ENCODE data around the gene ADCY4.

ADCY4 gene

DNA sequence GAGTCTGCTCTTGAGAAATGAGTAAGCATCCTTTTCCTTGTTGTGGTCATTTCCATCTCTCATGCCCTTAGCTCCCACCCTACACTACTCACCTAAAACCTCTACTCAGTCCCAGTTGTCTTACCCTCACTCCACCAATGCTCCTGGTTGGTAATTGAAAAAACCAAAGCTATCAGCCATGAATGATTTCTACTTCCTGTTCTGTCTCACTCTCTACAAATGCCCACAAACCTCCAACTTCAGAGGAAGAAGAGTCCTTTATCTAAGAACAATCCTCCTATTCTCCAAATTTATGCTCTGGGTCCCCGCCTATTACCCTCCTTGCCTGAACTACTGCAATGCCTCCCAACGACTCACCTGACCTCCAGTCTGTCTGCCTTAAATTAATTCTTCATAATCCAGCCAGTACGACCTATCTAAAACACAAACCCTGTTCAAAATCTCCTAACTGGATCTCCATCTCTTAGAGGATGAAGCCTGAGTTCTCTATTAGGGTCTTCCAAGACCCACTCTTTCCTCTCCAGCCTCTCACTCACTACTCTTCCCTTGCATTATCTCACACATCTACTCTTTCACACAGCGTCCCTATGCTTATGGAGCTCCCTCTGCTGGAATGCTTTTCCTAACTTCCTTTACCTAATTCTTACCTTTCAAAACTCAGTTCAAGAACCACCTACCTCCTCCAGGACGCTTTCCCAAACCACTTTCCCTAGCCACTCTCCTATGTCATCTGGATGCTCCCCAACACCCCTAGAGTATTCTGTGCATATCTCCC lies 37.5 kb downstream of the ADCY4 start:
- Histone ChIP-seq H3K9me3 (ENCODE audit: severe bottlenecking) (no peaks in the 10 kb centered on the region), H3K4me3 (ENCODE audit: low read depth, low read length) (no peak overlapping the region), H3K36me3 (peaks cover 27% of the 10 kb centered on the region), H3K27ac (no peak overlapping the region), H3K27me3 (ENCODE audit: insufficient read depth, low read depth, severe bottlenecking) (no peaks in the 10 kb centered on the region)
- TF ChIP-seq, protein P1, sequence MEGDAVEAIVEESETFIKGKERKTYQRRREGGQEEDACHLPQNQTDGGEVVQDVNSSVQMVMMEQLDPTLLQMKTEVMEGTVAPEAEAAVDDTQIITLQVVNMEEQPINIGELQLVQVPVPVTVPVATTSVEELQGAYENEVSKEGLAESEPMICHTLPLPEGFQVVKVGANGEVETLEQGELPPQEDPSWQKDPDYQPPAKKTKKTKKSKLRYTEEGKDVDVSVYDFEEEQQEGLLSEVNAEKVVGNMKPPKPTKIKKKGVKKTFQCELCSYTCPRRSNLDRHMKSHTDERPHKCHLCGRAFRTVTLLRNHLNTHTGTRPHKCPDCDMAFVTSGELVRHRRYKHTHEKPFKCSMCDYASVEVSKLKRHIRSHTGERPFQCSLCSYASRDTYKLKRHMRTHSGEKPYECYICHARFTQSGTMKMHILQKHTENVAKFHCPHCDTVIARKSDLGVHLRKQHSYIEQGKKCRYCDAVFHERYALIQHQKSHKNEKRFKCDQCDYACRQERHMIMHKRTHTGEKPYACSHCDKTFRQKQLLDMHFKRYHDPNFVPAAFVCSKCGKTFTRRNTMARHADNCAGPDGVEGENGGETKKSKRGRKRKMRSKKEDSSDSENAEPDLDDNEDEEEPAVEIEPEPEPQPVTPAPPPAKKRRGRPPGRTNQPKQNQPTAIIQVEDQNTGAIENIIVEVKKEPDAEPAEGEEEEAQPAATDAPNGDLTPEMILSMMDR (IDR thresholded peaks at IDR 0.05; ENCODE audit: low read depth, low read length): peak; percentile 64
- peak; percentile 21 for DNase-seq

DNA sequence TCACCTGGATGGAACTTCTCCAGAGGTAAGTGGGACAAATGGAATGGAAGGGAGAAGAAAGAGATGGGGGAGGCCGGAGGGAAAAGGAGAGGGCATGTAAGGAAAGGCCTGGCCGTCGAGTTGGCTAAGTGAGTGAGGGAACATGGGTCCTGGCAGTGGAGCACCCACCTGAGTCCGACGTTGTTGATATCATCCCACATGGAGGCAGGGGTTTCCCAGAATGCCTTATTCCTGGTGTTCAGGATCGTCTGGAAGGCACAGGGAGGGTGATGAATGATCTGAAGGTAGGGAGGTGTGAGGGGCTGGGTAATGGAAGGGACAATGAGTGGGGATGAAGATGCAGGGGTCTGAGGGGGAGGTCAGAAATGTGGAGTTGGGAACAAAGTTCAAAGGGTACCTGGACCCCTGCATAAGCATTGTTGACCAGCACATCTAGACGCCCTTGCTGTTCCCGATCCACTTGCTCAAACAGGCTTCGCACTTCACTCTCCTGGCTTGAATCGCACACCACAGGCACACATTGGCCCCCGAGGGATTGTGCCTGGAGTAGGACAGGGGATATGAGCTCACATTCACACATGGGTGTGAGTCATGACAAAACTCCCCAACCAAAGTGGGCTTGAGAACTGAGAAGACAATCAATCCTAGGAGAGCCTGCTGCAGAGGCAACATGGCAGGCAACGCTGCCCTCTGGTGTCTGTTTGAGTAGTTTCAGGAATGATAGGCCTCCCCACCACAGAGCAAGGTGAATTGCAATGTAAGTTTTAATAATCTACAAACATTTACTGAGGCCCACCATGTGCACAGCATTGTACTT lies 38.3 kb downstream of the ADCY4 start:
- Histone ChIP-seq H3K4me3 (ENCODE audit: low read depth, low read length) (no peak overlapping the region), H3K27ac (no peak overlapping the region), H3K27me3 (ENCODE audit: insufficient read depth, low read depth, severe bottlenecking) (no peaks in the 10 kb centered on the region), H3K9me3 (ENCODE audit: severe bottlenecking) (no peaks in the 10 kb centered on the region), H3K36me3 (peaks cover 18% of the 10 kb centered on the region)
- DNase-seq: peak; percentile 65
- TF ChIP-seq, protein P1 (IDR thresholded peaks at IDR 0.05; ENCODE audit: low read depth, low read length): peak; percentile 75

DNA sequence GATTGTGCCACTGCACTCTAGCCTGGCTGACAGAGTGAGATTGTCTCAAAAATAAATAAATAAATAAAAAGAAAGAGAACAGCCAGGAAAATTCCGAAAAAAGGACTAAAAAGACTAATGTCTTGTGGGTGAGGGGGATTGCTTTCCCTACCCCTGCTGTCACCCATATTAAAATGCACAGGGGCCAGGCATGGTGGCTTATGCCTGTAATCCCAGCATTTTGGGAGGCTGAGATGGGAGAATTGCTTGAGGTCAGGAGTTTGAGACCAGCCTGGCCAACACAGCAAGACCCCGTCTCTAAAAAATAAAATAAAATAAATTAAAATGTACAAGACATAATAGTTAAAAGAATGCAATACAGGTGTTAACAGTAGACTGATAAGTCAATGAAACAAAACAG lies 41.3 kb downstream of the ADCY4 start:
- no peak for DNase-seq
- Histone ChIP-seq H3K4me3 (ENCODE audit: low read depth, low read length) (no peak overlapping the region), H3K27me3 (ENCODE audit: insufficient read depth, low read depth, severe bottlenecking) (no peaks in the 10 kb centered on the region), H3K27ac (no peak overlapping the region), H3K36me3 (peaks cover 17% of the 10 kb centered on the region), H3K9me3 (ENCODE audit: severe bottlenecking) (no peaks in the 10 kb centered on the region)
- TF ChIP-seq, protein P1 (IDR thresholded peaks at IDR 0.05; ENCODE audit: low read depth, low read length): no peak

DNA sequence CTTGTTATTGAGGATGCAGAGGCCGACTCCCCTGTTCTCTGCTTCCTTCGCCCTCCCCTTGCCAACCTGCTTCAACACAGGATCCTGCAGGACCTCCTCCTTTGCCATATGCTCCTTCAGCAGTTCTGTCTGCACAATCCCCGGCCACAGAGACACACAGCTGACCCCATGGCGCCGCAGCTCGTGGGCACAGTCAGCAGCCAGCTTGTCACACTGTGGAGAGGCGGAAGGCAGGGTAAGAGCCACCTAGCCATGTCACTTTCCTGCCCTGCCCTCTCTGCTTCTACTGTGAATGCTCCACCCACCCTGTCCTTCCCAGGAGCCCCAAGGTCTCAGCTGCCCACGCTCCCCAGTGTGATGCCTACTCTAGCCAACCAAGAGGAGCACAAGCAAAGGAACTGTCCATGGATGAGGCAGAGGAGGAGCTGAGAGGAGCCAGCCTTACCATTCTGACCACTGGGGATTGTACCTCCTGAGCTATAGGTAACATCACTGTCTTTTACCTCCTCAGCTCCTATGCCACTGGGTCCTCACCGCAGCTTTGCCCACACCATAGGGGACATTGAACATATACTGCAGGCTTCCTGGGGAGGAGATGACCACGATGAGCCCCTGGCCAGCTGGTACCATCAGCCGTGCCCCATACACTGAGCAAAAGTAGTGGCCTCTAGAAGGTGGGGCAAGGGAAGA lies 42.6 kb downstream of the ADCY4 start:
- no peaks in the 10 kb centered on the region for H3K9me3 ChIP-seq (ENCODE audit: severe bottlenecking)
- H3K4me3 ChIP-seq (ENCODE audit: low read depth, low read length): no peak overlapping the region
- H3K36me3 ChIP-seq: peaks cover 17% of the 10 kb centered on the region
- no peak for DNase-seq
- no peaks in the 10 kb centered on the region for H3K27me3 ChIP-seq (ENCODE audit: insufficient read depth, low read depth, severe bottlenecking)
- TF ChIP-seq, protein P1 (IDR thresholded peaks at IDR 0.05; ENCODE audit: low read depth, low read length): no peak
- H3K27ac ChIP-seq: no peak overlapping the region

DNA sequence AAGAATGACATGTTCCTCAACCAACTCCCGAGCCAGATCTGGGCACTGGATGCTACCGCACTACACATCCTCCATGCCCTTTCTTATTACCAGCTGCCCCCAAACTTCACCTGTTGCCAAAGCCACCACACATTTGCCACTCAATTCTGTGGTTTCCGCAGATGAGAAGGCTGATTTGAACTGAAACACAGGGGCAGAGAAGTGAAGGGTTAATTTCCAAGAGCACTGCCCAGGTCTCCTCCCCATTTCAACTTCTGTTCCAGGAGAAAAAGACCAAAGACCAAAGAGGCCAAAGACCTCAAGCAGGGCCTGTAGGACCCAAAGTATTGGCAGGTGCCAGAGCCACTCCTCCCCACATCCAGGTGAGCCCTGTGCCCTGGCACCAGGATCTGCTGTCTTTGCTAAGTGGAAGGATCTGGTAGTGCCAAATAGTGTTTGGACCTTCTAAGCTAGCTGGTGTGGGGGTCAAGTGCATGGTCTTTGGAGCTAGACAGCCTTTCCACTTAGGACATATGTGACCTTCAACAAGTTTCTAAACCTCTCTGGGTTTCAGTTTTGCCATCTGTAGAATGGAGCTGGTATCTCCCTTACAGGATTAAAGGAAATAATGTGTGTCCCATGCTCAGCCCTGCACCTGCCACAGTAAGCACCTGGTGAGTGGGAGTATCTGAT lies 43.3 kb downstream of the ADCY4 start:
- H3K27ac ChIP-seq: no peak overlapping the region
- H3K27me3 ChIP-seq (ENCODE audit: insufficient read depth, low read depth, severe bottlenecking): no peaks in the 10 kb centered on the region
- H3K36me3 ChIP-seq: peaks cover 16% of the 10 kb centered on the region
- no peaks in the 10 kb centered on the region for H3K9me3 ChIP-seq (ENCODE audit: severe bottlenecking)
- DNase-seq: no peak
- no peak overlapping the region for H3K4me3 ChIP-seq (ENCODE audit: low read depth, low read length)
- TF ChIP-seq, protein P1 (IDR thresholded peaks at IDR 0.05; ENCODE audit: low read depth, low read length): no peak

Data from WERI-Rb-1 (cell line).